ENCODE results near the gene CNTNAP2. TPM values are rescaled to one million over a fixed set of nuclear protein-coding genes. Genes with fewer than 3 reads are reported as not detected.

CNTNAP2 gene
- total RNA-seq, 1 donor from 2014 or later: 2.2 TPM

- H3K27ac ChIP-seq: no peak overlapping the region
- no peaks in the 10 kb centered on the region for H3K4me1 ChIP-seq
- TF ChIP-seq POLR2A (IDR thresholded peaks at IDR 0.05): no peak
- no peak for TF ChIP-seq POLR2AphosphoS5 (IDR thresholded peaks at IDR 0.05; ENCODE audit: insufficient read depth in 1 of 2, low read depth in 1 of 2)
- no peak for TF ChIP-seq CTCF (IDR thresholded peaks at IDR 0.05)
- H3K4me3 ChIP-seq: no peak overlapping the region
- H3K36me3 ChIP-seq: no peaks in the 10 kb centered on the region
- H3K9me3 ChIP-seq: no peaks in the 10 kb centered on the region
- intact Hi-C loops (cut with DNase I): loop anchor here (10.0 kb wide), 1 partner anchor 1731 kb away; no protein-coding TSS in a partner anchor
- H3K27me3 ChIP-seq: no peaks in the 10 kb centered on the region
- no peak for DNase-seq (ENCODE audit: extremely low spot score in 2 of 2)
Measured at GRCh38 chr7:147423875-147424274, 1307.3 kb downstream of the CNTNAP2 start.

DNA sequence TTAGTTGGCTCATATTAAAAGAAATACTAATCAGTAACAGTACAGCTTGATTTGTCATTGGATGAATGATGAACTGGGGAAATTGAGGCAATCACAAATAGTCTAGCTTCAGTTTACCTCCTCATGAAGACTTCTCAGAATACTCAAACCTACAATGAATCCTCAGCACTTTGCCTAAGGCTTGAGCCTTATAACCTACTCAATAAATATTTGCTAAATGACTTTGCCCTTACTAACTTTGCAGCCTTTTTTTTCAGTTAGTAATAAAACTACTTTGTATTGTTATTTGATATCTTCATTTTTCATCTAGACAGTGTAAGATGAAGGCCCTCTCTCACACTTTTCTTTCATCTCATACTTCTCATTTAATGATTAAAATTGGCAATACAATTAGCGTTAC lies 1311.5 kb downstream of the CNTNAP2 start:
- no peaks in the 10 kb centered on the region for H3K27me3 ChIP-seq
- no peak for DNase-seq (ENCODE audit: extremely low spot score in 2 of 2)
- no peaks in the 10 kb centered on the region for H3K4me1 ChIP-seq
- no peak overlapping the region for H3K27ac ChIP-seq
- H3K36me3 ChIP-seq: no peaks in the 10 kb centered on the region
- no peaks in the 10 kb centered on the region for H3K9me3 ChIP-seq
- H3K4me3 ChIP-seq: no peak overlapping the region
- intact Hi-C loops (cut with DNase I): loop anchor here (10.0 kb wide), 1 partner anchor 1727 kb away; no protein-coding TSS in a partner anchor
- TF ChIP-seq POLR2AphosphoS5 (IDR thresholded peaks at IDR 0.05; ENCODE audit: insufficient read depth in 1 of 2, low read depth in 1 of 2): no peak
- no peak for TF ChIP-seq CTCF (IDR thresholded peaks at IDR 0.05)
- no peak for TF ChIP-seq POLR2A (IDR thresholded peaks at IDR 0.05)

DNA sequence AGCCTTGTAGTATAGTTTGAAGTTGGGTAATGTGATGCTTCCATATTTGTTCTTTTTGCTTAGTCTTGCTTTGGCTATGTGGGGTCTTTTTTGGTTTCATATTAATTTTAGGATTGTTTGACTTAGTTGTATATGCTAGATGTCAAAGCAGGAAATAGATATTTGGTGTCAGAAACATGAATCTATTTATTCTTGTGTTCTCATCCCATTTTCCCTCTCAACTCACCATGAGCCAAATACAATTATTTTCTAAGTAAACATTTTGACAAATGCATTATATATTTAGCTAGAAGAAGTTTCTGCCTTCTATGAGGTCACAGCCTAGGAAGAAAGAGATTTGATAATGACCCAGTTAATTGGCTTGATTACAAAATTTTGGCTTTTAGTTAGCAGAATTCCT lies 1313.4 kb downstream of the CNTNAP2 start:
- Histone ChIP-seq H3K36me3 (no peaks in the 10 kb centered on the region), H3K4me1 (no peaks in the 10 kb centered on the region), H3K4me3 (no peak overlapping the region), H3K27ac (no peak overlapping the region), H3K9me3 (no peaks in the 10 kb centered on the region), H3K27me3 (no peaks in the 10 kb centered on the region)
- TF ChIP-seq CTCF (IDR thresholded peaks at IDR 0.05) (no peak), POLR2AphosphoS5 (IDR thresholded peaks at IDR 0.05; ENCODE audit: insufficient read depth in 1 of 2, low read depth in 1 of 2) (no peak), POLR2A (IDR thresholded peaks at IDR 0.05) (no peak)
- intact Hi-C loops (cut with DNase I): loop anchor here (10.0 kb wide), 1 partner anchor 1725 kb away; no protein-coding TSS in a partner anchor
- DNase-seq (ENCODE audit: extremely low spot score in 2 of 2): no peak

DNA sequence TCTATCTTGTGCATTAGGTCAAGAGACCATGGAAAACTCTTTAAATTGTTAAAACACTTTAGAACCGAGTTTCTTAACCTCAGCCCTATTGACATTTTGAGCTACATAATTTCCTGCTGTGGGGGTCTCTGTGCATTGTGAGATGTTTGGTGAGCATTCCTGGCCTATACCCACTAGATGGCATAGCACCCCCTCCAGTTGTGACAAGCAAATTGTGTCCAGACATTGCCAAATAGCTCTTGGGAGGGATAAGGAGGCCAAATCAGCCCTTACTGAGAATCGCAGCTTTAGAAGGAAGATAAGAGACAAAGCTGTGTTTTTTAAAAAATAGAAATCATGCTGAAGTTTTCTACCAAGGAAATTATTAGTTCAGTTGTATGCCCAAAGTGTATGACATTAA lies 1315.5 kb downstream of the CNTNAP2 start:
- DNase-seq (ENCODE audit: extremely low spot score in 2 of 2): no peak
- Histone ChIP-seq H3K9me3 (no peaks in the 10 kb centered on the region), H3K27me3 (no peaks in the 10 kb centered on the region), H3K4me1 (no peaks in the 10 kb centered on the region), H3K36me3 (no peaks in the 10 kb centered on the region), H3K4me3 (no peak overlapping the region), H3K27ac (no peak overlapping the region)
- no peak for TF ChIP-seq POLR2A (IDR thresholded peaks at IDR 0.05)
- TF ChIP-seq POLR2AphosphoS5 (IDR thresholded peaks at IDR 0.05; ENCODE audit: insufficient read depth in 1 of 2, low read depth in 1 of 2): no peak
- TF ChIP-seq CTCF (IDR thresholded peaks at IDR 0.05): no peak
- intact Hi-C loops (cut with DNase I): no loop called here

DNA sequence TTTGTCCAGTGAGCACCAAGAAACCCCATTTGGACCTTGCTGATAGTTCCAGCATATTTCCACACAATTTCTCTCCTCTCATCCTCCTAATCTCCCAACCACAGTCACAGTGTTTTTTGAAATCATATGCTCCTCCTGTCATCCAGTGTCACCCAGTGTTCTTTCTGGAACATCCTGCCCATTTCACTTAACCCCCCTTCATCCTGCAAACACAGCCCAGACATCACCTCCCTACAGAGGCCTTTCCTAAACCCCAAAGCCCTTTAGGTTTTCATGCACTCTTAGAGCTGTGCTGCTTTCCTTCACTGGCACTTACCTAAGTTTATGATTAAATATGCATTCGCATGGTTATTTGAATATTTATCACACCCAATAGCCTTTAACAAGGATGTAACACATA lies 1316.0 kb downstream of the CNTNAP2 start:
- no peaks in the 10 kb centered on the region for H3K9me3 ChIP-seq
- no peaks in the 10 kb centered on the region for H3K27me3 ChIP-seq
- no peak for DNase-seq (ENCODE audit: extremely low spot score in 2 of 2)
- intact Hi-C loops (cut with DNase I): no loop called here
- no peak overlapping the region for H3K27ac ChIP-seq
- no peak overlapping the region for H3K4me3 ChIP-seq
- H3K36me3 ChIP-seq: no peaks in the 10 kb centered on the region
- H3K4me1 ChIP-seq: no peaks in the 10 kb centered on the region
- TF ChIP-seq POLR2A (IDR thresholded peaks at IDR 0.05) (no peak), POLR2AphosphoS5 (IDR thresholded peaks at IDR 0.05; ENCODE audit: insufficient read depth in 1 of 2, low read depth in 1 of 2) (no peak)
